ENCODE measurements around the gene SNX5.

DNA sequence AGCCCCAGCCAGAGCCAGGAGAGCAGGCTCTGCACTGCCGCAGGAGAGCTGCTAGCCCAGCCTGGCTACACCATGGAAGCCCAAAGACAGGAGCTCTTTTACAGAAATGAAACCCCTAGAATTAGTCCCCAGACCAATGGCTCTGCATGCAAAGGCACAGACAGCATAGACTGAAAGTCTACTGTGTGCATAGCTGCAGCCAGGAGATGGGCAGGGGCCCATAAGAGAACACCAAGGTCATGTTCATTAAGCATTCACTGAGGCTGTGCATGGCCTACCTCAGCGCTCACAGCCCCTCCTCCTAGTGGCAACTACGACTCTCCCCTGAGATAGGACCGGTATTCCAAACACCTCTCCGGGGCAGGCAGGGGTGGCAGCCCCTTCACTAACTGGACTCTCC, 34.9 kb downstream of the SNX5 start:
- TF ChIP-seq, protein P1, sequence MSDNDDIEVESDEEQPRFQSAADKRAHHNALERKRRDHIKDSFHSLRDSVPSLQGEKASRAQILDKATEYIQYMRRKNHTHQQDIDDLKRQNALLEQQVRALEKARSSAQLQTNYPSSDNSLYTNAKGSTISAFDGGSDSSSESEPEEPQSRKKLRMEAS (IDR thresholded peaks at IDR 0.05): no peak
- no peak for TF ChIP-seq ZNF660 (CRISPR knock-in tag; IDR thresholded peaks at IDR 0.05; ENCODE audit: borderline replicate concordance, low read depth)
- peak; percentile 32; the same call in 1 of the 2 replicates for TF ChIP-seq CTCF (CRISPR knock-in tag; IDR thresholded peaks at IDR 0.05)
- TF ChIP-seq ZC3H4 (CRISPR knock-in tag; IDR thresholded peaks at IDR 0.05; ENCODE audit: borderline replicate concordance): no peak
- TF ChIP-seq, protein P2, sequence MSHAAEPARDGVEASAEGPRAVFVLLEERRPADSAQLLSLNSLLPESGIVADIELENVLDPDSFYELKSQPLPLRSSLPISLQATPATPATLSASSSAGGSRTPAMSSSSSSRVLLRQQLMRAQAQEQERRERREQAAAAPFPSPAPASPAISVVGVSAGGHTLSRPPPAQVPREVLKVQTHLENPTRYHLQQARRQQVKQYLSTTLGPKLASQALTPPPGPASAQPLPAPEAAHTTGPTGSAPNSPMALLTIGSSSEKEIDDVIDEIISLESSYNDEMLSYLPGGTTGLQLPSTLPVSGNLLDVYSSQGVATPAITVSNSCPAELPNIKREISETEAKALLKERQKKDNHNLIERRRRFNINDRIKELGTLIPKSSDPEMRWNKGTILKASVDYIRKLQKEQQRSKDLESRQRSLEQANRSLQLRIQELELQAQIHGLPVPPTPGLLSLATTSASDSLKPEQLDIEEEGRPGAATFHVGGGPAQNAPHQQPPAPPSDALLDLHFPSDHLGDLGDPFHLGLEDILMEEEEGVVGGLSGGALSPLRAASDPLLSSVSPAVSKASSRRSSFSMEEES (CRISPR knock-in tag; IDR thresholded peaks at IDR 0.05): no peak
- no peak for TF ChIP-seq PHF8 (CRISPR knock-in tag; IDR thresholded peaks at IDR 0.05)
